ENCODE measurements around the gene SRPK2. TPM values are rescaled to one million over a fixed set of nuclear protein-coding genes. Genes with fewer than 3 reads are reported as not detected.

SRPK2 gene
- polyA plus RNA-seq, 4 donors: 12.2 to 24.7 (median 14.1) TPM

DNA sequence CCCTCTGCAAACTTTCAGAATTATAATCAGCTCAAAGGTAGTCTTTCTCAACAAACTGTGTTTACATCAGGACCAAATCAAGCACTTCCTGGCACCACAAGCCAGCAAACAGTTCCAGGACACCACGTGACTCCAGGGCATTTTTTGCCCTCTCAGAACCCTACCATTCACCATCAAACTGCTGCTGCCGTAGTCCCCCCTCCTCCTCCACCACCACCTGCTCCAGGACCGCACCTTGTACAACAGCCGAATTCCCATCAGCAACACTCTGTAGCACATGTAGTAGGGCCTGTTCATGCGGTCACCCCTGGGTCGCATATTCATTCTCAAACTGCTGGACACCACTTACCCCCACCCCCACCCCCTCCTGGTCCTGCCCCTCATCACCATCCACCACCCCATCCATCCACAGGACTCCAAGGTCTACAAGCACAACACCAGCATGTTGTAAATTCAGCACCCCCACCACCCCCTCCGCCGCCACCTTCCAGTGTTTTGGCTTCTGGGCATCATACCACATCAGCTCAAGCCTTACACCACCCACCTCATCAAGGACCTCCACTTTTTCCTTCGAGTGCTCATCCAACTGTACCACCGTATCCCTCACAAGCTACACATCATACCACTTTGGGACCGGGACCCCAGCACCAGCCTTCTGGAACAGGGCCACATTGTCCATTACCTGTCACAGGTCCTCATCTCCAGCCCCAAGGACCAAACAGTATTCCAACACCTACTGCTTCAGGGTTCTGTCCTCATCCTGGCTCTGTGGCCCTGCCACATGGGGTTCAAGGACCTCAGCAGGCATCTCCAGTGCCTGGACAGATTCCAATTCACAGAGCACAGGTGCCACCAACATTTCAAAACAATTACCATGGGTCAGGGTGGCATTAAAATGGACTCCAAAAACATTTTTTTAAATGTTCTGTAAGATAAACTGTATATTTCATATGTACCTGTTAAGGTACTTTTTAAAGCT is 276.0 kb downstream of the SRPK2 start:
- Histone ChIP-seq H3K36me3 (ENCODE audit: control insufficient read depth in 3 of 3, insufficient read depth in 2 of 3, low read depth in 1 of 3, low read length in 3 of 3) (peaks cover 20 to 30% (median 24%) of the 10 kb centered on the region in 3 donors), H3K27me3 (ENCODE audit: control insufficient read depth in 3 of 3, insufficient read depth in 3 of 3, low read length in 3 of 3) (no peaks in the 10 kb centered on the region), H3K9me3 (ENCODE audit: control insufficient read depth in 2 of 2, insufficient read depth in 1 of 2, low read depth in 1 of 2, low read length in 1 of 2) (no peaks in the 10 kb centered on the region), H3K4me3 (ENCODE audit: low read depth in 1 of 3, low read length in 3 of 3) (no peak overlapping the region), H3K27ac (ENCODE audit: low read depth in 1 of 3, low read length in 2 of 3) (no peak overlapping the region), H3K4me1 (ENCODE audit: control insufficient read depth in 3 of 3, insufficient read depth in 2 of 3, low read depth in 1 of 3, low read length in 2 of 3) (no peaks in the 10 kb centered on the region)
- 73 to 79% (median 74%) methylated on average over 11 of the region's 11 CpGs for WGBS, 3 donors
- no peak for FAIRE-seq
- DNase-seq: no peak

DNA sequence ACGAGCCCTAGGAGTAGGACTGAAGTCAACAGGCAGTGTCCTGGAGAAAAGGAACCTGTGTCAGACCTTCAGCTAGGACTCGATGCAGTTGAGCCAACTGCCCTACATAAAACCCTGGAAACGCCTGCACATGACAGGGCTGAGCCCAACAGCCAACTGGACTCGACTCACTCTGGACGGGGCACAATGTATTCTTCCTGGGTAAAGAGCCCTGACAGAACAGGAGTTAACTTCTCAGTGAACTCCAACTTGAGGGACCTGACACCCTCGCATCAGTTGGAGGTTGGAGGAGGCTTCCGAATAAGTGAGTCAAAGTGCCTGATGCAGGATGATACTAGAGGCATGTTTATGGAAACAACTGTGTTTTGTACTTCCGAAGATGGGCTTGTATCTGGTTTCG is 281.3 kb downstream of the SRPK2 start:
- Histone ChIP-seq H3K36me3 (ENCODE audit: control insufficient read depth in 3 of 3, insufficient read depth in 2 of 3, low read depth in 1 of 3, low read length in 3 of 3) (peaks cover 25 to 32% (median 30%) of the 10 kb centered on the region in 3 donors), H3K4me3 (ENCODE audit: low read depth in 1 of 3, low read length in 3 of 3) (no peak overlapping the region), H3K27me3 (ENCODE audit: control insufficient read depth in 3 of 3, insufficient read depth in 3 of 3, low read length in 3 of 3) (no peaks in the 10 kb centered on the region), H3K27ac (ENCODE audit: low read depth in 1 of 3, low read length in 2 of 3) (no peak overlapping the region), H3K4me1 (ENCODE audit: control insufficient read depth in 3 of 3, insufficient read depth in 2 of 3, low read depth in 1 of 3, low read length in 2 of 3) (no peaks in the 10 kb centered on the region), H3K9me3 (ENCODE audit: control insufficient read depth in 2 of 2, insufficient read depth in 1 of 2, low read depth in 1 of 2, low read length in 1 of 2) (no peaks in the 10 kb centered on the region)
- DNase-seq: no peak
- no peak for FAIRE-seq
- 91 to 94% (median 94%) methylated on average over 9 of the region's 9 CpGs for WGBS, 3 donors

DNA sequence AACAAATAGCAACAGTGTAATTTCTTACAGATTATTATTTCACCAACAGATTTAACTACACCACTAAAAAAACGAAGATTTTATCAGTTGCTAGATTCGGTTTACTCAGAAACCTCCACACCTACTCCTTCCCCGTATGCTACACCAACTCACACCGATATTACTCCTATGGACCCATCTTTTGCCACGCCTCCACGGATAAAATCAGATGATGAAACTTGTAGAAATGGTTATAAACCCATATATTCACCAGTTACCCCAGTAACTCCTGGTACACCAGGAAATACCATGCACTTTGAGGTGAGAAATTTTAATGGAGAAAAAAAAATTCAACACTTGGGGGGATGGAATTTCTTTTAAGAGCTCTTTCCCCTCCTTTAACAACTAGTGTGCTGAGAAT is 282.2 kb downstream of the SRPK2 start:
- H3K27ac ChIP-seq (ENCODE audit: low read depth in 1 of 3, low read length in 2 of 3): no peak overlapping the region
- FAIRE-seq (no peak), DNase-seq (no peak)
- no peaks in the 10 kb centered on the region for H3K4me1 ChIP-seq (ENCODE audit: control insufficient read depth in 3 of 3, insufficient read depth in 2 of 3, low read depth in 1 of 3, low read length in 2 of 3)
- H3K36me3 ChIP-seq (ENCODE audit: control insufficient read depth in 3 of 3, insufficient read depth in 2 of 3, low read depth in 1 of 3, low read length in 3 of 3): peaks cover 20 to 26% (median 25%) of the 10 kb centered on the region in 3 donors
- no peaks in the 10 kb centered on the region for H3K27me3 ChIP-seq (ENCODE audit: control insufficient read depth in 3 of 3, insufficient read depth in 3 of 3, low read length in 3 of 3)
- no peaks in the 10 kb centered on the region for H3K9me3 ChIP-seq (ENCODE audit: control insufficient read depth in 2 of 2, insufficient read depth in 1 of 2, low read depth in 1 of 2, low read length in 1 of 2)
- no peak overlapping the region for H3K4me3 ChIP-seq (ENCODE audit: low read depth in 1 of 3, low read length in 3 of 3)
- 85 to 87% (median 85%) methylated on average over 6 of the region's 6 CpGs for WGBS, 3 donors

DNA sequence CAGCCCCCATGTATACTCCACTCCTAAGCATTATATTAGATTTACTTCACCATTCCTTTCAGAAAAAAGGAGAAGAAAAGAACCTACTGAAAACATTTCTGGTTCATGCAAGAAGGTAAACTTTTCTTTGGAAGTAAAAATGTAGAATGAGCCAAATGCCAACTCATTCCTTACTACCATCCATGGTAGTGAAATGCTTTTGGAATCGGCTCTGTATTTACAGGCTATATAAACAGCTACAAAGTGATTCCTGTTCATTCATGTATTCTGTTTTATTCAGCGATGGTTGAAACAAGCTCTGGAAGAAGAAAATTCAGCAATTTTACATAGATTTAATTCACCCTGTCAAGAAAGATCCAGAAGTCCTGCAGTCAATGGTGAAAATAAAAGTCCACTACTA is 283.1 kb downstream of the SRPK2 start:
- Histone ChIP-seq H3K36me3 (ENCODE audit: control insufficient read depth in 3 of 3, insufficient read depth in 2 of 3, low read depth in 1 of 3, low read length in 3 of 3) (peaks cover 18 to 25% (median 24%) of the 10 kb centered on the region in 3 donors), H3K4me3 (ENCODE audit: low read depth in 1 of 3, low read length in 3 of 3) (no peak overlapping the region), H3K4me1 (ENCODE audit: control insufficient read depth in 3 of 3, insufficient read depth in 2 of 3, low read depth in 1 of 3, low read length in 2 of 3) (no peaks in the 10 kb centered on the region), H3K27ac (ENCODE audit: low read depth in 1 of 3, low read length in 2 of 3) (no peak overlapping the region), H3K27me3 (ENCODE audit: control insufficient read depth in 3 of 3, insufficient read depth in 3 of 3, low read length in 3 of 3) (no peaks in the 10 kb centered on the region), H3K9me3 (ENCODE audit: control insufficient read depth in 2 of 2, insufficient read depth in 1 of 2, low read depth in 1 of 2, low read length in 1 of 2) (no peaks in the 10 kb centered on the region)
- DNase-seq (no peak), FAIRE-seq (no peak)
- WGBS, 3 donors: 86 to 90% (median 86%) methylated on average over 2 of the region's 2 CpGs

DNA sequence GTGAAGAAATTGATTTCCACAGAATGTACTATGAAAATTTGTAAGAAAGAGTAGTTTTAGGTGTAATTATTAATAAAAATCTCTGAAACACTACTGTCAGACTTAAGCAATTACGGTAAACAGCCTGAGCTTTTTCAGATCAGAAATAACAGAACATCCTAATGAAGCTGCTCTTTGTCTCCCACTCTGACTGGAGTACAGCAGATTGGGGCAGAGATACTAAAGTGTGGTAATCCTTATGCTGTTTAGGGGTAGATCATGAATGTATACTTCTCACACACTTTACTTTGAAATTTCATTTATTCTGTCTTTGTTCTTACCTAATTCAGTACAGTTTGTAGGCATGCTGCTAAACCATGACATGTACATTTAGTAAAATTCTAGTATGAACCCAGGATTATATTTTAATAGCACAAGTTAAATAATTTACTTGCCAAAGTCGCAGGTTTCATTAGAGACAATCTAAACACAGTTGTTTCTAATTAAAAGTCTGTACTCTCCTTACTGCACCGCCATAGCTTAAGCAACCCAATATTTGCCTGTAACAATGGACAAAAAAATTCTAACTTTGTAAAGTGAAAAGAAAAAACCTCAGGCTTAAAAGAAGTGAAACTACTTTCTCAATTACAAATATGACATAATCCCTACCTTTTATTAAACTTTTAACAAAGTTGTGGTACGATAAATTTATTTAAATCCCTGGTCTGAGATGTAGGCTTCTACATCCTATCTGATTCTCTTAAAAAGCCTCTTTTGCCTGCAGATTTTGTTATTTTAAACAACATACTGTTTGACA is 286.0 kb downstream of the SRPK2 start:
- H3K9me3 ChIP-seq (ENCODE audit: control insufficient read depth in 2 of 2, insufficient read depth in 1 of 2, low read depth in 1 of 2, low read length in 1 of 2): no peaks in the 10 kb centered on the region
- no peak overlapping the region for H3K27ac ChIP-seq (ENCODE audit: low read depth in 1 of 3, low read length in 2 of 3)
- no peaks in the 10 kb centered on the region for H3K4me1 ChIP-seq (ENCODE audit: control insufficient read depth in 3 of 3, insufficient read depth in 2 of 3, low read depth in 1 of 3, low read length in 2 of 3)
- H3K36me3 ChIP-seq (ENCODE audit: control insufficient read depth in 3 of 3, insufficient read depth in 2 of 3, low read depth in 1 of 3, low read length in 3 of 3): peaks cover 11 to 23% (median 13%) of the 10 kb centered on the region in 3 donors
- FAIRE-seq (no peak), DNase-seq (no peak)
- WGBS, 3 donors: 80 to 85% (median 83%) methylated on average over 4 of the region's 4 CpGs
- no peak overlapping the region for H3K4me3 ChIP-seq (ENCODE audit: low read depth in 1 of 3, low read length in 3 of 3)
- H3K27me3 ChIP-seq (ENCODE audit: control insufficient read depth in 3 of 3, insufficient read depth in 3 of 3, low read length in 3 of 3): no peaks in the 10 kb centered on the region

DNA sequence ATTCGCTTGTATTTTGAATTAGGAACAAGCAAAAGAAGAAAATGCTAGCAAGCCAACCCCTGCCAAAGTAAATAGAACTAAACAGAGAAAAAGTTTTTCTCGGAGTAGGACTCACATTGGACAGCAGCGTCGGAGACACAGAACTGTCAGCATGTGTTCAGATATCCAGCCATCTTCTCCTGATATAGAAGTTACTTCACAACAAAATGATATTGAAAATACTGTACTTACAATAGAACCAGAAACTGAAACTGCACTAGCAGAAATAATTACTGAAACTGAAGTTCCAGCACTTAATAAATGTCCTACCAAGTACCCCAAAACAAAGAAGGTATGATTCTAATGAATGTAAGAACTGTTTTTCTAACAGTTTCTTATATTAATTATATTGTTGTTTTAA is 286.9 kb downstream of the SRPK2 start:
- 84 to 93% (median 90%) methylated on average over 4 of the region's 4 CpGs for WGBS, 3 donors
- Histone ChIP-seq H3K4me1 (ENCODE audit: control insufficient read depth in 3 of 3, insufficient read depth in 2 of 3, low read depth in 1 of 3, low read length in 2 of 3) (no peaks in the 10 kb centered on the region), H3K9me3 (ENCODE audit: control insufficient read depth in 2 of 2, insufficient read depth in 1 of 2, low read depth in 1 of 2, low read length in 1 of 2) (no peaks in the 10 kb centered on the region), H3K36me3 (ENCODE audit: control insufficient read depth in 3 of 3, insufficient read depth in 2 of 3, low read depth in 1 of 3, low read length in 3 of 3) (peaks cover 9 to 22% (median 13%) of the 10 kb centered on the region in 3 donors), H3K27me3 (ENCODE audit: control insufficient read depth in 3 of 3, insufficient read depth in 3 of 3, low read length in 3 of 3) (no peaks in the 10 kb centered on the region), H3K4me3 (ENCODE audit: low read depth in 1 of 3, low read length in 3 of 3) (no peak overlapping the region), H3K27ac (ENCODE audit: low read depth in 1 of 3, low read length in 2 of 3) (no peak overlapping the region)
- DNase-seq: no peak
- peak; percentile 36 for FAIRE-seq

DNA sequence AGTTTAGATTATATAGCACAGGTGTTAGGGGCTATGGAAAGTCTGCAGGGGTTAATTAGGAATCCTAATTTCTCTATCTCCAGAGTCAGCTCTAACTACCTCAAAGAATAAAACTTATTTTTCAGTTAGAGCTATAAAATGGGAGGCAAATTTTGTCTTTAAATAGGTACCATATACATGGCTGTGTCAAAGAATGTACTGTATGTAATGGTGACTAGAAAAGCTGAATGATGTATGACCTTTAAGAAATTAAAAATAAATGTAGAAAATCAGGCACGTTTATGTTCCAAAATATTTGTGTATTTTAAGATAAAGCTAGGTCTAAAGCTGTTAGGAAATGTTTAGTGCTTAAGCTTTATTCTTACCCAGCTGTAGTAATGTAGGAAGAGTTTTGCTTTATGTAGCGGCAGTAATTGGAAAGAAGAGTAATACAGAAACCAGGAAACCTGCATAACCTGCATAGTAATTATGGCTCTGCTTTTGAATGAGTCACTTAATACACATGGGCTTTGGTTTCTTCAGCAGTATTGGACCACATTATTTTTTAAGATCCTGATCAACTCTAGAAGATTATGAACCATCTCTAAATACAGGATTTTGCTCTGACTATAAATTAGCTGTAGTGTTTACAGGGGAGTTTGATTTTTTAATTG is 289.7 kb downstream of the SRPK2 start:
- DNase-seq (no peak), FAIRE-seq (no peak)
- WGBS, 3 donors: 58 to 88% (median 73%) methylated on average over 2 of the region's 2 CpGs
- Histone ChIP-seq H3K27me3 (ENCODE audit: control insufficient read depth in 3 of 3, insufficient read depth in 3 of 3, low read length in 3 of 3) (no peaks in the 10 kb centered on the region), H3K4me3 (ENCODE audit: low read depth in 1 of 3, low read length in 3 of 3) (no peak overlapping the region), H3K9me3 (ENCODE audit: control insufficient read depth in 2 of 2, insufficient read depth in 1 of 2, low read depth in 1 of 2, low read length in 1 of 2) (no peaks in the 10 kb centered on the region), H3K4me1 (ENCODE audit: control insufficient read depth in 3 of 3, insufficient read depth in 2 of 3, low read depth in 1 of 3, low read length in 2 of 3) (no peaks in the 10 kb centered on the region), H3K27ac (ENCODE audit: low read depth in 1 of 3, low read length in 2 of 3) (no peak overlapping the region), H3K36me3 (ENCODE audit: control insufficient read depth in 3 of 3, insufficient read depth in 2 of 3, low read depth in 1 of 3, low read length in 3 of 3) (peaks cover 5 to 13% (median 8%) of the 10 kb centered on the region in 3 donors)

DNA sequence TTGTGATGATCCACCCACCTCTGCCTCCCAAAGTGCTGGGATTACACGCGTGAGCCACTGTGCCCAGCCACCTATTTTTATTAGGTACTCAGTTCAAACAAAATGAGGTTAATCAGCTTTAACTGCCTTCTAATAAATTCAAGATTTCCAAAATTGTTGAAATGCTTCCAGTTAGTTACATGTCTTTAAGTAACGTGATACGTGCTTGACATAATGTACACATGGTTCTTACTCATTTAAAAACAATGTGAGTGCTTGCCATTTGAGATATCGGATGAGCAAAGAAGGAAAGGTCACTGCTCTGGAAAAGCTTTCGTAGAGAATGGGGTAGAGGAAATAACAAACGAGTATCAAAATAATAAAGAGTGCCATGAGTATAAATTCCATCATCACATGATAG is 291.1 kb downstream of the SRPK2 start:
- H3K36me3 ChIP-seq (ENCODE audit: control insufficient read depth in 3 of 3, insufficient read depth in 2 of 3, low read depth in 1 of 3, low read length in 3 of 3): peaks cover 7 to 18% (median 8%) of the 10 kb centered on the region in 3 donors
- FAIRE-seq (no peak), DNase-seq (no peak)
- no peaks in the 10 kb centered on the region for H3K9me3 ChIP-seq (ENCODE audit: control insufficient read depth in 2 of 2, insufficient read depth in 1 of 2, low read depth in 1 of 2, low read length in 1 of 2)
- H3K4me3 ChIP-seq (ENCODE audit: low read depth in 1 of 3, low read length in 3 of 3): no peak overlapping the region
- no peaks in the 10 kb centered on the region for H3K4me1 ChIP-seq (ENCODE audit: control insufficient read depth in 3 of 3, insufficient read depth in 2 of 3, low read depth in 1 of 3, low read length in 2 of 3)
- 83 to 91% (median 89%) methylated on average over 7 of the region's 7 CpGs for WGBS, 3 donors
- H3K27ac ChIP-seq (ENCODE audit: low read depth in 1 of 3, low read length in 2 of 3): no peak overlapping the region
- H3K27me3 ChIP-seq (ENCODE audit: control insufficient read depth in 3 of 3, insufficient read depth in 3 of 3, low read length in 3 of 3): no peaks in the 10 kb centered on the region
